HG03064 (cell line): ENCODE results near the gene KRTAP13-3.

Experiments
- ATAC-seq: cut with Tn5 transposase; IDR thresholded peaks from one replicate; pipeline ENCODE4 v1.9.1; 2021; ENCODE audit warnings: low read depth; ENCODE audit not compliant: unreplicated experiment

Gene KRTAP13-3

GRCh38 chr21:30425826-30426225 is at the start of gene KRTAP13-3:
Gene KRTAP13-3, minus strand, starts transcription at chr21:30425926. Its CDS starts 14 bp downstream, at chr21:30425912.
- no peak for ATAC-seq

GRCh38 chr21:30468900-30469714 is 43.4 kb upstream of the KRTAP13-3 start:
- no peak for ATAC-seq

- no peak for ATAC-seq
Measured at GRCh38 chr21:30463713-30464112, 38.0 kb upstream of the KRTAP13-3 start.

- no peak for ATAC-seq
Measured at GRCh38 chr21:30448514-30448913, 22.8 kb upstream of the KRTAP13-3 start.

- no peak for ATAC-seq
Measured at GRCh38 chr21:30447056-30447455, 21.3 kb upstream of the KRTAP13-3 start.

- ATAC-seq: no peak
Measured at GRCh38 chr21:30444204-30444603, 18.5 kb upstream of the KRTAP13-3 start.

- no peak for ATAC-seq
Measured at GRCh38 chr21:30443226-30443625, 17.5 kb upstream of the KRTAP13-3 start.

- no peak for ATAC-seq
Measured at GRCh38 chr21:30439975-30440374, 14.2 kb upstream of the KRTAP13-3 start, which contains the start of gene KRTAP15-1. Gene KRTAP15-1, plus strand, starts transcription at chr21:30440275. Its CDS starts 53 bp downstream, at chr21:30440328.

GRCh38 chr21:30437010-30437565 is 11.4 kb upstream of the KRTAP13-3 start:
- no peak for ATAC-seq

- no peak for ATAC-seq
Measured at GRCh38 chr21:30434033-30434631, 8.4 kb upstream of the KRTAP13-3 start.

- no peak for ATAC-seq
Measured at GRCh38 chr21:30430170-30430655, 4.5 kb upstream of the KRTAP13-3 start, which contains the start of gene KRTAP13-4. Gene KRTAP13-4, plus strand, starts transcription at chr21:30430220. Its CDS starts 56 bp downstream, at chr21:30430276.

GRCh38 chr21:30426731-30427130 is 1.0 kb upstream of the KRTAP13-3 start:
- ATAC-seq: no peak

GRCh38 chr21:30415993-30416392 is 9.7 kb downstream of the KRTAP13-3 start:
- no peak for ATAC-seq

- ATAC-seq: no peak
Measured at GRCh38 chr21:30408782-30409494, 16.8 kb downstream of the KRTAP13-3 start.

GRCh38 chr21:30395731-30396130 is 30.0 kb downstream of the KRTAP13-3 start, which contains the start of gene KRTAP13-1:
Gene KRTAP13-1, plus strand, starts transcription at chr21:30396031. Its CDS starts 56 bp downstream, at chr21:30396087.
- no peak for ATAC-seq

GRCh38 chr21:30391492-30392025 is 34.2 kb downstream of the KRTAP13-3 start:
- no peak for ATAC-seq

- ATAC-seq: no peak
Measured at GRCh38 chr21:30382201-30382600, 43.5 kb downstream of the KRTAP13-3 start.
